Measurements from ENCODE around the gene SFXN5.

DNA sequence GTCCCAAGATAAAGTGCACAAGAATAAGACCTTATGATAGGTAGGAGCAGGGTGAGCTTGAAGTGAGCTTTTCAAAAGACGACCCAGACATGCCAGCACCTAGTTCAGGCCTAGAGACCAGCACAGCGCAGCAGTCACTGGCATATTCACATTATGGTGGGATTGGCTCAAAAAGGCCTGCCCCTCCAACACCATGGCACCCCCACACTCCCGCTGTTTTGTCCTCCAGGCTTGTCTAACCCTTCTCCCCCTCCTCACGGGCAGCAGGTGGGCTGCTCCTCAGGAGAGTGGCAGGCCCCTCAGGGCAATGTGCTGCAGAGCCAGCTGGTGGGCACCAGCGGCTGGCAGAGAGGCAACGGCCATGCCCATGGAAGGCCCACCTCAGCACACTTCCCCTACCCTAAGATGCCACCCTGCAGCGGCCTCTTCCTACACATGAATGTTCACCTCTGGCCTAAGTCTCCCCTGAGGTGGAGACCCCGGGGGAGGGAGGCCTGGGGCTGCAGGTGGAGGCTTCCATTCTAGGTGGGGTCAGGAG, 128.6 kb downstream of the SFXN5 start:
- no peak for TF ChIP-seq POLR2AphosphoS5 (IDR thresholded peaks at IDR 0.05; ENCODE audit: insufficient read depth in 1 of 2, low read depth in 1 of 2)
- TF ChIP-seq, protein P1, sequence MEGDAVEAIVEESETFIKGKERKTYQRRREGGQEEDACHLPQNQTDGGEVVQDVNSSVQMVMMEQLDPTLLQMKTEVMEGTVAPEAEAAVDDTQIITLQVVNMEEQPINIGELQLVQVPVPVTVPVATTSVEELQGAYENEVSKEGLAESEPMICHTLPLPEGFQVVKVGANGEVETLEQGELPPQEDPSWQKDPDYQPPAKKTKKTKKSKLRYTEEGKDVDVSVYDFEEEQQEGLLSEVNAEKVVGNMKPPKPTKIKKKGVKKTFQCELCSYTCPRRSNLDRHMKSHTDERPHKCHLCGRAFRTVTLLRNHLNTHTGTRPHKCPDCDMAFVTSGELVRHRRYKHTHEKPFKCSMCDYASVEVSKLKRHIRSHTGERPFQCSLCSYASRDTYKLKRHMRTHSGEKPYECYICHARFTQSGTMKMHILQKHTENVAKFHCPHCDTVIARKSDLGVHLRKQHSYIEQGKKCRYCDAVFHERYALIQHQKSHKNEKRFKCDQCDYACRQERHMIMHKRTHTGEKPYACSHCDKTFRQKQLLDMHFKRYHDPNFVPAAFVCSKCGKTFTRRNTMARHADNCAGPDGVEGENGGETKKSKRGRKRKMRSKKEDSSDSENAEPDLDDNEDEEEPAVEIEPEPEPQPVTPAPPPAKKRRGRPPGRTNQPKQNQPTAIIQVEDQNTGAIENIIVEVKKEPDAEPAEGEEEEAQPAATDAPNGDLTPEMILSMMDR (IDR thresholded peaks at IDR 0.05): no peak

Measured in vagina (tissue), 2 donors.